MM.1S (cell line): ENCODE data around the gene VNN1.

Source experiments
- CTCF ChIP-seq: fragments of 300-600 bp; sonication (generic); IDR thresholded peaks from 2 replicates; pipeline ENCODE4 v1.5.1; 2016; ENCODE audit warnings: antibody characterized with exemption, low read length, mixed read lengths
- EZH2 ChIP-seq: fragments of 300-600 bp; sonication (generic); optimal IDR thresholded peaks from 2 replicates; pipeline ENCODE3; 2017; ENCODE audit warnings: low read depth, mild to moderate bottlenecking, antibody characterized with exemption, low read length, mixed read lengths
- EZH2phosphoT487 ChIP-seq: fragments of 300-600 bp; sonication (generic); IDR thresholded peaks from 2 replicates; pipeline ENCODE4 v1.6.1; 2018; ENCODE audit warnings: antibody characterized with exemption, low read length

- TF ChIP-seq CTCF (no peak), EZH2phosphoT487 (no peak), EZH2 (no peak)
Observed at GRCh38 chr6:132714160-132714559, 305 bp upstream of the VNN1 start.
